Esophagus squamous epithelium (tissue), 5 donors: ENCODE results near the gene ONECUT3. TPM values are rescaled to one million over a fixed set of nuclear protein-coding genes. Genes with fewer than 3 reads are reported as not detected.
"Not testable (repeated sequence)": the region's sequence is repeated elsewhere in the genome, so short reads cannot be mapped to it uniquely, and the experiment has no call there.

Experiments
- DNase-seq: peaks from one replicate; lab custom pipeline; 2025; lab: John Stamatoyannopoulos, UW
- H3K27ac ChIP-seq, 4 donors: fragments of 200-600 bp; sonication (generic); one replicate each; pipeline ENCODE4 v1.5.1; 2016 to 2019; ENCODE audit warnings: mild to moderate bottlenecking in 1 of 4
- H3K27me3 ChIP-seq, 4 donors: fragments of 200-600 bp; sonication (generic); 1 replicate in 3 of 4; 2 replicates in 1 of 4; pipeline versions ENCODE4 v1.5.1 to v1.6.0; 2017 to 2021; ENCODE audit warnings: antibody characterized with exemption in 1 of 4
- H3K36me3 ChIP-seq, 3 donors: fragments of 200-600 bp; sonication (generic); one replicate each; pipeline ENCODE4 v1.5.1; 2016 to 2019
- H3K4me1 ChIP-seq, 3 donors: fragments of 200-600 bp; sonication (generic); one replicate each; pipeline ENCODE4 v1.5.1; 2017 to 2019
- H3K4me3 ChIP-seq, 4 donors: fragments of 200-600 bp; sonication (generic); 1 replicate in 3 of 4; 2 replicates in 1 of 4; pipeline ENCODE4 v1.5.1; 2016 to 2019; ENCODE audit warnings: mild to moderate bottlenecking in 2 of 4, moderate library complexity in 1 of 4
- H3K9me3 ChIP-seq, 3 donors: fragments of 200-600 bp; sonication (generic); one replicate each; pipeline ENCODE4 v1.5.1; 2016 to 2019
- CTCF ChIP-seq, 6 experiments: fragments of 450-650 bp in 4 of 6; fragments of 200-600 bp in 2 of 6; sonication (generic) in 2 of 6; IDR thresholded peaks; one replicate each; pipeline ENCODE4 v1.5.1; 2016 to 2019; ENCODE audit warnings: antibody characterized with exemption in 6 of 6, mild to moderate bottlenecking in 4 of 6, moderate library complexity in 4 of 6
- POLR2A ChIP-seq, 4 donors: fragments of 450-650 bp; IDR thresholded peaks; one replicate each; pipeline ENCODE4 v1.6.1; 2017; ENCODE audit warnings: antibody characterized with exemption in 4 of 4, mild to moderate bottlenecking in 4 of 4, moderate library complexity in 3 of 4
- WGBS, 2 donors: methylation state at CpG; one replicate each; pipeline ENCODE4 v1.1.5; 2018; 5-methylcytosine and 5-hydroxymethylcytosine counted together
- intact Hi-C: fragments of 100-400 bp; cut with DNase I; formaldehyde crosslinking; loops from one replicate; pipeline ENCODE4 v1.15.0; 2022
- total RNA-seq, 4 donors: library from RNA; depleted of rRNA; stranded (reverse); fragments of >200 nt; gene quantifications; one replicate each; pipeline ENCODE4 v1.1.0, GENCODE V29; 2016
- donor health status: DM: yes; HTN: yes; CAD: no.

The ONECUT3 gene
- total RNA-seq, 4 donors from 2014 or later: not detected

GRCh38 chr19:1791879-1792278 is 38.6 kb downstream of the ONECUT3 start:
- Histone ChIP-seq H3K27me3 (peaks cover 0 to 78% (median 2%) of the 10 kb centered on the region in 4 donors), H3K27ac (no peak overlapping the region), H3K36me3 (no peaks in the 10 kb centered on the region), H3K9me3 (no peaks in the 10 kb centered on the region), H3K4me3 (no peak overlapping the region), H3K4me1 (peaks cover 3 to 28% (median 11%) of the 10 kb centered on the region in 3 donors)
- WGBS, 2 donors: no CpG with 5 or more reads among the region's 14 CpGs
- intact Hi-C loops: loop anchor here (10.0 kb wide), 1 partner anchor 117 kb away; no protein-coding TSS in a partner anchor
- DNase-seq: no peak
- TF ChIP-seq POLR2A (IDR thresholded peaks at IDR 0.05) (no peak), CTCF (IDR thresholded peaks at IDR 0.05) (no peak)

- H3K4me3 ChIP-seq: no peak overlapping the region
- peaks cover 0 to 58% (median under 1%) of the 10 kb centered on the region in 4 donors for H3K27me3 ChIP-seq
- H3K27ac ChIP-seq: no peak overlapping the region
- 48 to 69% methylated on average over 9 to 10 of the region's 20 CpGs for WGBS, 2 donors
- H3K36me3 ChIP-seq: no peaks in the 10 kb centered on the region
- H3K4me1 ChIP-seq: peaks cover 2 to 16% (median 3%) of the 10 kb centered on the region in 3 donors
- DNase-seq: no peak
- H3K9me3 ChIP-seq: no peaks in the 10 kb centered on the region
- intact Hi-C loops: loop anchor here (10.0 kb wide), 1 partner anchor 120 kb away; no protein-coding TSS in a partner anchor
- TF ChIP-seq CTCF (IDR thresholded peaks at IDR 0.05) (no peak), POLR2A (IDR thresholded peaks at IDR 0.05) (no peak)
Observed at GRCh38 chr19:1794424-1795172, 41.3 kb downstream of the ONECUT3 start.

GRCh38 chr19:1796395-1797142 is 43.3 kb downstream of the ONECUT3 start:
- WGBS, 2 donors: 42 to 80% methylated on average over 1 to 9 of the region's 52 CpGs
- intact Hi-C loops: loop anchor here (10.0 kb wide), 1 partner anchor 122 kb away; no protein-coding TSS in a partner anchor
- no peak for TF ChIP-seq POLR2A (IDR thresholded peaks at IDR 0.05)
- H3K27ac ChIP-seq: no peak overlapping the region
- H3K4me3 ChIP-seq: no peak overlapping the region
- no peak for DNase-seq
- H3K9me3 ChIP-seq: no peaks in the 10 kb centered on the region
- peaks cover 0 to 13% (median 3%) of the 10 kb centered on the region in 3 donors for H3K4me1 ChIP-seq
- H3K36me3 ChIP-seq: no peaks in the 10 kb centered on the region
- H3K27me3 ChIP-seq: peaks cover 0 to 49% (median 0%) of the 10 kb centered on the region in 4 donors

- DNase-seq, H3K27ac ChIP-seq, H3K4me3 ChIP-seq, H3K9me3 ChIP-seq, H3K36me3 ChIP-seq: not testable (repeated sequence)
- Histone ChIP-seq H3K27me3 (peaks cover 0 to 42% (median 0%) of the 10 kb centered on the region in 4 donors), H3K4me1 (peaks cover 0 to 13% (median 3%) of the 10 kb centered on the region in 3 donors)
- WGBS, 2 donors: 77 to 84% methylated on average over 7 of the region's 7 CpGs
- intact Hi-C loops: loop anchor here (10.0 kb wide), 1 partner anchor 123 kb away; no protein-coding TSS in a partner anchor
Observed at GRCh38 chr19:1797313-1797712, 44.0 kb downstream of the ONECUT3 start.

GRCh38 chr19:1799695-1800342 is 46.5 kb downstream of the ONECUT3 start:
- Histone ChIP-seq H3K9me3 (no peaks in the 10 kb centered on the region), H3K4me3 (no peak overlapping the region), H3K27ac (no peak overlapping the region), H3K27me3 (peaks cover 0 to 23% (median 0%) of the 10 kb centered on the region in 4 donors), H3K36me3 (no peaks in the 10 kb centered on the region), H3K4me1 (peaks cover 0 to 9% (median 3%) of the 10 kb centered on the region in 3 donors)
- DNase-seq: no peak
- WGBS, 2 donors: 84 to 90% methylated on average over 10 to 11 of the region's 36 CpGs
- intact Hi-C loops: loop anchor here (10.0 kb wide), 2 partner anchors 125 to 255 kb away; no protein-coding TSS in a partner anchor
- TF ChIP-seq POLR2A (IDR thresholded peaks at IDR 0.05) (no peak), CTCF (IDR thresholded peaks at IDR 0.05) (no peak)
